ENCODE measurements around the gene EP400. TPM values are rescaled to one million over a fixed set of nuclear protein-coding genes. Genes with fewer than 3 reads are reported as not detected.

The EP400 gene
- total and polyA plus RNA-seq, 4 donors, result 14.4 to 50.6 (median 30.8) TPM

- Histone ChIP-seq H3K9me3 (ENCODE audit: control insufficient read depth, insufficient read depth, low read length) (no peaks in the 10 kb centered on the region), H3K4me1 (ENCODE audit: control insufficient read depth, insufficient read depth, low read length) (peaks cover 10% of the 10 kb centered on the region), H3K27ac (ENCODE audit: low read depth, low read length) (no peak overlapping the region), H3K4me3 (ENCODE audit: low read depth, low read length) (no peak overlapping the region), H3K36me3 (ENCODE audit: control insufficient read depth, insufficient read depth, low read length) (peaks cover 67% of the 10 kb centered on the region), H3K27me3 (ENCODE audit: control insufficient read depth, insufficient read depth, low read length) (no peaks in the 10 kb centered on the region)
- no peak for DNase-seq (ENCODE audit: low read depth in 4 of 6, low spot score in 6 of 6)
- 97% methylated on average over 4 of the region's 5 CpGs for WGBS (ENCODE audit: insufficient coverage)
These were observed 59.7 kb downstream of the EP400 start for GRCh38 chr12:132009336-132009859.

GRCh38 chr12:132012919-132013568 is 63.3 kb downstream of the EP400 start:
- Histone ChIP-seq H3K27ac (ENCODE audit: low read depth, low read length) (no peak overlapping the region), H3K9me3 (ENCODE audit: control insufficient read depth, insufficient read depth, low read length) (no peaks in the 10 kb centered on the region), H3K4me3 (ENCODE audit: low read depth, low read length) (no peak overlapping the region), H3K36me3 (ENCODE audit: control insufficient read depth, insufficient read depth, low read length) (peaks cover 76% of the 10 kb centered on the region), H3K27me3 (ENCODE audit: control insufficient read depth, insufficient read depth, low read length) (no peaks in the 10 kb centered on the region), H3K4me1 (ENCODE audit: control insufficient read depth, insufficient read depth, low read length) (peaks cover 10% of the 10 kb centered on the region)
- DNase-seq (ENCODE audit: low read depth in 4 of 6, low spot score in 6 of 6), result peak in 1 of 6 donors; percentile 9
- 49% methylated on average over 16 of the region's 20 CpGs for WGBS (ENCODE audit: insufficient coverage)

- H3K27ac ChIP-seq (ENCODE audit: low read depth, low read length), result no peak overlapping the region
- H3K36me3 ChIP-seq (ENCODE audit: control insufficient read depth, insufficient read depth, low read length), result peaks cover 80% of the 10 kb centered on the region
- DNase-seq (ENCODE audit: low read depth in 4 of 6, low spot score in 6 of 6), result no peak
- no peaks in the 10 kb centered on the region for H3K27me3 ChIP-seq (ENCODE audit: control insufficient read depth, insufficient read depth, low read length)
- WGBS (ENCODE audit: insufficient coverage), result 92% methylated on average over 17 of the region's 22 CpGs
- no peak overlapping the region for H3K4me3 ChIP-seq (ENCODE audit: low read depth, low read length)
- H3K9me3 ChIP-seq (ENCODE audit: control insufficient read depth, insufficient read depth, low read length), result no peaks in the 10 kb centered on the region
- peaks cover 10% of the 10 kb centered on the region for H3K4me1 ChIP-seq (ENCODE audit: control insufficient read depth, insufficient read depth, low read length)
These were observed 64.6 kb downstream of the EP400 start for GRCh38 chr12:132014092-132014914.

GRCh38 chr12:132014915-132015280 is 65.2 kb downstream of the EP400 start:
- H3K4me1 ChIP-seq (ENCODE audit: control insufficient read depth, insufficient read depth, low read length), result peaks cover 10% of the 10 kb centered on the region
- H3K27ac ChIP-seq (ENCODE audit: low read depth, low read length), result no peak overlapping the region
- H3K9me3 ChIP-seq (ENCODE audit: control insufficient read depth, insufficient read depth, low read length), result no peaks in the 10 kb centered on the region
- H3K36me3 ChIP-seq (ENCODE audit: control insufficient read depth, insufficient read depth, low read length), result peaks cover 83% of the 10 kb centered on the region
- H3K4me3 ChIP-seq (ENCODE audit: low read depth, low read length), result no peak overlapping the region
- WGBS (ENCODE audit: insufficient coverage), result 82% methylated on average over 5 of the region's 7 CpGs
- no peak for DNase-seq (ENCODE audit: low read depth in 4 of 6, low spot score in 6 of 6)
- no peaks in the 10 kb centered on the region for H3K27me3 ChIP-seq (ENCODE audit: control insufficient read depth, insufficient read depth, low read length)

GRCh38 chr12:132015686-132016430 is 66.1 kb downstream of the EP400 start:
- DNase-seq (ENCODE audit: low read depth in 4 of 6, low spot score in 6 of 6), result no peak
- Histone ChIP-seq H3K9me3 (ENCODE audit: control insufficient read depth, insufficient read depth, low read length) (no peaks in the 10 kb centered on the region), H3K27ac (ENCODE audit: low read depth, low read length) (no peak overlapping the region), H3K36me3 (ENCODE audit: control insufficient read depth, insufficient read depth, low read length) (peaks cover 86% of the 10 kb centered on the region), H3K4me1 (ENCODE audit: control insufficient read depth, insufficient read depth, low read length) (peaks cover 10% of the 10 kb centered on the region), H3K27me3 (ENCODE audit: control insufficient read depth, insufficient read depth, low read length) (no peaks in the 10 kb centered on the region), H3K4me3 (ENCODE audit: low read depth, low read length) (no peak overlapping the region)
- 98% methylated on average over 21 of the region's 21 CpGs for WGBS (ENCODE audit: insufficient coverage)

- no peaks in the 10 kb centered on the region for H3K27me3 ChIP-seq (ENCODE audit: control insufficient read depth, insufficient read depth, low read length)
- H3K27ac ChIP-seq (ENCODE audit: low read depth, low read length), result no peak overlapping the region
- peaks cover 3% of the 10 kb centered on the region for H3K4me1 ChIP-seq (ENCODE audit: control insufficient read depth, insufficient read depth, low read length)
- peaks cover 77% of the 10 kb centered on the region for H3K36me3 ChIP-seq (ENCODE audit: control insufficient read depth, insufficient read depth, low read length)
- DNase-seq (ENCODE audit: low read depth in 4 of 6, low spot score in 6 of 6), result no peak
- no peaks in the 10 kb centered on the region for H3K9me3 ChIP-seq (ENCODE audit: control insufficient read depth, insufficient read depth, low read length)
- 89% methylated on average over 14 of the region's 18 CpGs for WGBS (ENCODE audit: insufficient coverage)
- H3K4me3 ChIP-seq (ENCODE audit: low read depth, low read length), result no peak overlapping the region
These were observed 68.6 kb downstream of the EP400 start for GRCh38 chr12:132018193-132018916.

GRCh38 chr12:132019891-132020290 is 70.1 kb downstream of the EP400 start:
- Histone ChIP-seq H3K4me1 (ENCODE audit: control insufficient read depth, insufficient read depth, low read length) (no peaks in the 10 kb centered on the region), H3K27me3 (ENCODE audit: control insufficient read depth, insufficient read depth, low read length) (no peaks in the 10 kb centered on the region), H3K9me3 (ENCODE audit: control insufficient read depth, insufficient read depth, low read length) (no peaks in the 10 kb centered on the region), H3K36me3 (ENCODE audit: control insufficient read depth, insufficient read depth, low read length) (peaks cover 78% of the 10 kb centered on the region), H3K27ac (ENCODE audit: low read depth, low read length) (no peak overlapping the region), H3K4me3 (ENCODE audit: low read depth, low read length) (no peak overlapping the region)
- 92% methylated on average over 18 of the region's 18 CpGs for WGBS (ENCODE audit: insufficient coverage)
- DNase-seq (ENCODE audit: low read depth in 4 of 6, low spot score in 6 of 6), result no peak

- no peak overlapping the region for H3K27ac ChIP-seq (ENCODE audit: low read depth, low read length)
These were observed 70.5 kb downstream of the EP400 start for GRCh38 chr12:132020292-132020691.

More at GRCh38 chr12:132020292-132020691, 70.5 kb downstream of the EP400 start:
- WGBS (ENCODE audit: insufficient coverage), result 92% methylated on average over 4 of the region's 9 CpGs
- H3K27me3 ChIP-seq (ENCODE audit: control insufficient read depth, insufficient read depth, low read length), result no peaks in the 10 kb centered on the region
- no peaks in the 10 kb centered on the region for H3K4me1 ChIP-seq (ENCODE audit: control insufficient read depth, insufficient read depth, low read length)
- no peaks in the 10 kb centered on the region for H3K9me3 ChIP-seq (ENCODE audit: control insufficient read depth, insufficient read depth, low read length)
- H3K4me3 ChIP-seq (ENCODE audit: low read depth, low read length), result no peak overlapping the region
- DNase-seq (ENCODE audit: low read depth in 4 of 6, low spot score in 6 of 6), result no peak
- peaks cover 77% of the 10 kb centered on the region for H3K36me3 ChIP-seq (ENCODE audit: control insufficient read depth, insufficient read depth, low read length)
